Right lobe of liver (tissue), 6 donors: ENCODE results near the gene SKIC3. TPM values are rescaled to one million over a fixed set of nuclear protein-coding genes. Genes with fewer than 3 reads are reported as not detected.

Experiments used
- ATAC-seq, 4 donors: fragments of 200-7000 bp; cut with Tn5 transposase; one replicate each; pipeline ENCODE4 v1.9.1; 2020; ENCODE audit warnings: mild to moderate bottlenecking in 4 of 4, moderate library complexity in 4 of 4
- DNase-seq, 3 donors: peaks; one replicate each; pipeline ENCODE4 v3.0.0-alpha.2; 2020
- H3K27ac ChIP-seq, 3 donors: fragments of 200-600 bp; one replicate each; pipeline ENCODE4 v1.8.0; 2022
- H3K27me3 ChIP-seq, 2 donors: fragments of 200-600 bp; one replicate each; pipeline ENCODE4 v1.8.0; 2022
- H3K36me3 ChIP-seq, 4 donors: fragments of 200-600 bp; sonication (generic) in 1 of 4; one replicate each; pipeline versions ENCODE4 v1.5.1 to v1.8.0; 2017 to 2022; ENCODE audit warnings: control low read depth in 1 of 4
- H3K4me1 ChIP-seq, 4 donors: fragments of 200-600 bp; sonication (generic) in 1 of 4; one replicate each; pipeline versions ENCODE4 v1.5.1 to v1.8.0; 2017 to 2022; ENCODE audit warnings: control low read depth in 1 of 4
- H3K4me3 ChIP-seq, 3 donors: fragments of 200-600 bp; one replicate each; pipeline ENCODE4 v1.8.0; 2022
- H3K9me3 ChIP-seq, 4 donors: fragments of 200-600 bp; sonication (generic) in 1 of 4; one replicate each; pipeline versions ENCODE4 v1.5.1 to v1.8.0; 2017 to 2022; ENCODE audit warnings: control low read depth in 1 of 4
- CTCF ChIP-seq, 4 donors: fragments of 200-600 bp in 3 of 4; fragments of 450-650 bp in 1 of 4; IDR thresholded peaks; one replicate each; pipeline versions ENCODE4 v1.5.1 to v1.8.0; 2016 to 2022; ENCODE audit warnings: antibody characterized with exemption in 4 of 4, mild to moderate bottlenecking in 2 of 4
- POLR2A ChIP-seq: fragments of 450-650 bp; IDR thresholded peaks from one replicate; pipeline ENCODE4 v1.6.1; 2017; ENCODE audit warnings: antibody characterized with exemption, mild to moderate bottlenecking
- WGBS: methylation state at CpG from one replicate; pipeline ENCODE4 v1.1.6; 2018; ENCODE audit warnings: low coverage, low lambda C conversion rate; ENCODE audit not compliant: insufficient coverage; ENCODE audit errors: missing lambda C conversion rate; 5-methylcytosine and 5-hydroxymethylcytosine counted together
- intact Hi-C, 2 donors: fragments of 100-400 bp; cut with DNase I; formaldehyde crosslinking; loops; one replicate each; pipeline versions ENCODE4 v1.11.2 to v1.14.1; 2022
- total RNA-seq, 6 experiments: library from RNA; depleted of rRNA in 2 of 6; stranded (reverse); fragments of >200 nt in 2 of 6; fragmentation: NEBNext Ultra II Directional in 3 of 6; extraction: Animal tissue kit (Norgen Biotek cat#: 25700) in 3 of 6; gene quantifications; one replicate each; pipeline versions ENCODE4 v1.1.0 to v1.2.4, GENCODE V29; 2016 to 2023
- donor health status: DM: no; HTN: yes; CAD: no.
- donor health status: DM: no; HTN: no; CAD: no.
- donor health status: DM: no; HTN: no; CAD: no.
- donor health status: DM: no; HTN: yes; CAD: no.
- donor health status: DM: no; HTN: yes; CAD: no.

The SKIC3 gene
- total RNA-seq, 6 experiments from 2014 or later: 29.0 to 42.2 (median 38.0) TPM

- Histone ChIP-seq H3K9me3 (no peaks in the 10 kb centered on the region), H3K27me3 (no peaks in the 10 kb centered on the region), H3K4me1 (no peaks in the 10 kb centered on the region), H3K4me3 (no peak overlapping the region), H3K36me3 (peaks cover 0 to 26% (median 2%) of the 10 kb centered on the region in 4 donors), H3K27ac (no peak overlapping the region)
- intact Hi-C loops: no loop called here
- ATAC-seq (no peak), DNase-seq (no peak)
- TF ChIP-seq POLR2A (no peak), CTCF (IDR thresholded peaks at IDR 0.05) (no peak)
- WGBS: 90% methylated on average over 2 of the region's 2 CpGs
These were observed 22.4 kb downstream of the SKIC3 start for GRCh38 chr5:95532415-95532814.

GRCh38 chr5:95531491-95531890 is 23.3 kb downstream of the SKIC3 start:
- Histone ChIP-seq H3K27me3 (no peaks in the 10 kb centered on the region), H3K4me3 (no peak overlapping the region), H3K36me3 (peaks cover 0 to 28% (median 0%) of the 10 kb centered on the region in 4 donors), H3K4me1 (no peaks in the 10 kb centered on the region), H3K9me3 (no peaks in the 10 kb centered on the region), H3K27ac (no peak overlapping the region)
- ATAC-seq (no peak), DNase-seq (no peak)
- no peak for TF ChIP-seq CTCF (IDR thresholded peaks at IDR 0.05)
- TF ChIP-seq POLR2A: no peak
- intact Hi-C loops: no loop called here

GRCh38 chr5:95530416-95530815 is 24.4 kb downstream of the SKIC3 start:
- no peak overlapping the region for H3K27ac ChIP-seq
- intact Hi-C loops: no loop called here
- H3K36me3 ChIP-seq: peaks cover 0 to 24% (median 0%) of the 10 kb centered on the region in 4 donors
- ATAC-seq (no peak), DNase-seq (no peak)
- H3K27me3 ChIP-seq: no peaks in the 10 kb centered on the region
- whole genome bisulfite sequencing: 100% methylated on average over 1 of the region's 2 CpGs
- no peaks in the 10 kb centered on the region for H3K9me3 ChIP-seq
- no peaks in the 10 kb centered on the region for H3K4me1 ChIP-seq
- H3K4me3 ChIP-seq: no peak overlapping the region
- TF ChIP-seq POLR2A (no peak), CTCF (IDR thresholded peaks at IDR 0.05) (no peak)

GRCh38 chr5:95528565-95528964 is 26.2 kb downstream of the SKIC3 start:
- ATAC-seq (no peak), DNase-seq (no peak)
- Histone ChIP-seq H3K27me3 (no peaks in the 10 kb centered on the region), H3K36me3 (peaks cover 0 to 32% (median under 1%) of the 10 kb centered on the region in 4 donors), H3K4me3 (no peak overlapping the region), H3K27ac (no peak overlapping the region), H3K4me1 (no peaks in the 10 kb centered on the region), H3K9me3 (no peaks in the 10 kb centered on the region)
- no peak for TF ChIP-seq CTCF (IDR thresholded peaks at IDR 0.05)
- TF ChIP-seq POLR2A: no peak
- intact Hi-C loops: no loop called here

GRCh38 chr5:95526871-95527270 is 27.9 kb downstream of the SKIC3 start:
- H3K36me3 ChIP-seq: peaks cover 0 to 45% (median 3%) of the 10 kb centered on the region in 4 donors
- H3K4me1 ChIP-seq: no peaks in the 10 kb centered on the region
- WGBS: 89% methylated on average over 2 of the region's 2 CpGs
- no peak overlapping the region for H3K27ac ChIP-seq
- intact Hi-C loops: no loop called here
- no peak overlapping the region for H3K4me3 ChIP-seq
- H3K9me3 ChIP-seq: no peaks in the 10 kb centered on the region
- DNase-seq (no peak), ATAC-seq (no peak)
- TF ChIP-seq CTCF (IDR thresholded peaks at IDR 0.05) (no peak), POLR2A (no peak)
- no peaks in the 10 kb centered on the region for H3K27me3 ChIP-seq
